M059J (cell line): ENCODE measurements around the gene CD247. TPM values are rescaled to one million over a fixed set of nuclear protein-coding genes. Genes with fewer than 3 reads are reported as not detected.
A peak's percentile ranks its signal among the peaks of the same experiment; 100 is the strongest.

Experiments
- DNase-seq: peaks from one replicate; pipeline ENCODE4 v3.0.0-alpha.2; 2012; ENCODE audit warnings: low read depth
- total RNA-seq: library from RNA; depleted of rRNA; stranded (reverse); fragments of >200 nt; shearing (Covaris generic); gene quantifications from 2 replicates; pipeline ENCODE4 v1.2.3, GENCODE V29; 2014

CD247 gene
- total RNA-seq, 1 experiment from 2014 or later, result not detected

DNA sequence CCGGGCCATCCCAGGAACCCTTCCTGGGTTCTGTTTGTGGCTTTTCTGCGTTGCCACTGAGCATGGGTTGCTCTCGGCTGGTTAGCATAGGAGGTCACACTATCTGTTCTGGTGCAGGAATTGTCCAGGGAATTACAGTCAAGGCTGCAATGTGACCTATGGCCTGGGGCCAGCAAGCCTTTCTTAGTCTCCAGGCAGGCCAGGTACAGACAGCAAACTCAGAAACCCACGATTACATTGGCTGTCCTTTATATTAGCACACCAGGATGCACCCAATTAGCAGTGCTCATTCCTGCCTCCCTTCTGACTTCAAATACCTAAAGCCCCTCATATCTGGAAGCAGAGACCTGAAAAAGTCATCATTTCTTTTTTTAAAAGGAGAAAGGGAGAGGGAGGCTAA, 55.2 kb downstream of the CD247 start:
- no peak for DNase-seq

GRCh38 chr1:167462341-167462740, 56.0 kb downstream of the CD247 start:
- DNase-seq, result no peak

- no peak for DNase-seq
Measured at GRCh38 chr1:167460836-167461235, 57.5 kb downstream of the CD247 start.

DNA sequence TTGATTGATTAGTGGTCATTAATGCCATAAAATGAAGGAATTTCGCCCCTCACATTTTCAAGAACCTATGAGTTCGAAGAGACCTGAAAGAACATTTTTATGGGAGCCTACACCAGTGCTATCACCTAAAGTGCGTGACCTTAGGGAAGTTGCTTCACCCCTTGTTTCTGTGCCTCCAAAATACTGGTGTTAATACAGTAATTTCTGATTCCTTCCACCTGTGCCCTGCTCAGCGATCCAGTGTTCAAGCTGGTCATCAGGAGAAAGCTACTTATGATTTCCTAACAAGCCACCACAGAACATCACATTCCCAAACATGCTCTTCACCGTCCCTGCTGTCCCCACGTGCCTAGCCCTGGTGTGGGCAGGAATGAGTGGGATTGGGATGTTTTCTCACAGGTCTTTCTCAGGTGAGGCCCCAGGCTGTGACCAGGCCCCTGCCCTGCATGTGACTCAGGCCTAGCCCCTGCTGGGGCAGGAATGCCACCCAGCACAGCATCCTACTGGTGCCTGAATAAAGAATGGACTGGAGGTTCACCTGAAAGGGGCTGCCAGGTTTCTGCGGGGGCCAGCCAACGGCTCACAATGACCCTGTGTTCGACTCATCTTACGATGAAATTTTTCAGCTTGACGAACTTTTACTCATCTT, 60.3 kb downstream of the CD247 start:
- DNase-seq, result no peak

GRCh38 chr1:167456926-167457325, 61.4 kb downstream of the CD247 start:
- DNase-seq, result no peak

DNA sequence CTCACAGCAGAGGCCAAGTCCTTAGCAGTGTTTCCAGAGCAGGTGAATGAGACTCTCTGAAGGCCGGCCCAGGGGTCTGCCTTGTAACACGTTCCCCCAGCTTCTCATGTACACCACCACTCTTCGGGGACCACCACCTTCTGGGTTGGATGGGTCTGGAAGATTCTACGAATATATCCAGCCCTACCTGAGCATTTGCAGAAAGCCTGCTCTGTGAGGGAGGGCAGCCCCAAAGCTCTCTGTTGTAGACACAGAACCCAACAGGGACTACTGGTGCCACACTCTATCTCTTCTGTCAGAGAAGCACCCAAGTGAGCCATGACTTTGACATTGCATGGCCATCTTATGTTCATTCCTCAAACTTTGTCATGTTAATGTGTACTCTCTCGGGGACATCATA, 61.8 kb downstream of the CD247 start:
- DNase-seq, result no peak

GRCh38 chr1:167455786-167456446, 62.4 kb downstream of the CD247 start:
- DNase-seq, result peak; percentile 37

DNA sequence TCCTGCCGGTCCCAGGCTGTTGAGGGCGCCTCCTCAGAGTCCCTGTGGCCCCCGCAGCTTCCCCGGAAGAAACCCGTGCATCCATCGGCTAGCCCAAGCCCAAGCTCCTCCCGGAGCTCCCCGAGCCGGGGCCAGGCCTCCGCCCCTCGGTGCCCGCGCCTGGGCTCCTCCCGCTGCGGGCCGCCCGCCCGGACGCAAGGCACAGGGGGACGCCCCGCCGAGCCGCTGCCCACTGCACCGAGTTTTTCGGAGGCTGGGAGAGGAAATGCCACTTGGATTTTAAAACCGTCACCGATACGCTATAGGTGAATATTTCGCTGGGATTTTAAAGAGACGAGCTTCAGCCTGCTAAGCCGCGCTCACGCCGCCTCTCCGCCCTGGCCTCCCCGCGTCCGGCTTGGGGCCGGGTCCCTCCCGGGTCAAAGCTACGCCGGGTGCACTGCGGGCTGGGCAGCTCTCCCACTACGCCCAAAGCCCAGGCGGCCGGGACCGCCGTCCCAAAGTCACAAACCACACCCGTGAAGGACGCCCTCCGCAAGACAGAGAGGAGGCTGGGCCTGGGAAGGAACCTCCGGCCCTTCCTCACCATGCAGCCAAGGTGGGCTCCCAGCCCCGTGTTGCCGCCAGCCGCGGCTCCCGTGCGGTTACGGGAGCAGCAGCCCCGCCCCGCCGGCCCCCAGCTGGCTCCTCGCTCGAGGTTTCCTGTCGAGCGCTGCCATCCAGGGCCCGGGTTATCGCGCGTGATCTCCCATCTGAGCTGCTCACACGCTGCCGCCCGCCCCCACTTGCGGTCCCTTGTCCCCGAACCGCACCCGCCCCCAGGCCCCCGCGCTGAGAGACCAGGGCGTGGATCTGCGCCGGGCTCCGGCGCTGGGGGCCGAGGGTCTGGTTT, 63.2 kb downstream of the CD247 start:
- peak; percentile 59 for DNase-seq

GRCh38 chr1:167454304-167454893, 63.9 kb downstream of the CD247 start:
- no peak for DNase-seq

GRCh38 chr1:167453123-167453522, 65.2 kb downstream of the CD247 start:
- DNase-seq, result no peak

- DNase-seq, result no peak
Measured at GRCh38 chr1:167452483-167452882, 65.8 kb downstream of the CD247 start.

GRCh38 chr1:167450843-167451242, 67.5 kb downstream of the CD247 start:
- DNase-seq, result no peak

DNA sequence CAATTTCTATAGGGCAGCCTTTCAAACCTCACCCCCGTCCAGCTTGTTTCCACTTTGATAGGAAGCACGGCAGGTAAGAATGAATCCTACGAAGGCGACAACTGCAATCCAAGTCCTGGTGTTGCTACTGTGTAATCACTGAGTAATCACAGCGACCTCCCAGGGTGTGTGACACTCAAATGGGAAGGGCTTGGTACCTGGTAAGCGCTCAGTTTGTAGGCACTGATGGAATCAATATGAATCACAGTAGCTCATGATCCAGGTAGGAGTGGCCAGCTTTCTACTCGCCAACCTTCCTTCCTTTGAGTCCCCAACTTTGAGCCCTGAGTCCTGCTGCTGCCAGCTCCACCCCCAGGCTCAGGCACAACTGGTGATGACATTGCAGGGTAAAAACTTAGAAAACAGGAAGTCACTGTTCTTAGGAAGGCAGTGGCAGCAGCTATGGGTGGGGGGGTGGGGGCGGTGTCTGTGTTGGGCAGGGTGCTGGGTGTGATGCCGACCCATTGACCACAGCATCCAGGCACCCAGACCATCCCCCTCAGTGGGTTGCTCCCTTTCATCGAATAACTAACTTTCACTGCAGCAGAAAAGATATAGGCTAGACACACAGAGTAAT, 70.7 kb downstream of the CD247 start:
- peak; percentile 80 for DNase-seq

- no peak for DNase-seq
Measured at GRCh38 chr1:167446966-167447365, 71.4 kb downstream of the CD247 start.

- no peak for DNase-seq
Measured at GRCh38 chr1:167443757-167444156, 74.6 kb downstream of the CD247 start.

GRCh38 chr1:167442854-167443565, 75.3 kb downstream of the CD247 start:
- DNase-seq, result no peak

DNA sequence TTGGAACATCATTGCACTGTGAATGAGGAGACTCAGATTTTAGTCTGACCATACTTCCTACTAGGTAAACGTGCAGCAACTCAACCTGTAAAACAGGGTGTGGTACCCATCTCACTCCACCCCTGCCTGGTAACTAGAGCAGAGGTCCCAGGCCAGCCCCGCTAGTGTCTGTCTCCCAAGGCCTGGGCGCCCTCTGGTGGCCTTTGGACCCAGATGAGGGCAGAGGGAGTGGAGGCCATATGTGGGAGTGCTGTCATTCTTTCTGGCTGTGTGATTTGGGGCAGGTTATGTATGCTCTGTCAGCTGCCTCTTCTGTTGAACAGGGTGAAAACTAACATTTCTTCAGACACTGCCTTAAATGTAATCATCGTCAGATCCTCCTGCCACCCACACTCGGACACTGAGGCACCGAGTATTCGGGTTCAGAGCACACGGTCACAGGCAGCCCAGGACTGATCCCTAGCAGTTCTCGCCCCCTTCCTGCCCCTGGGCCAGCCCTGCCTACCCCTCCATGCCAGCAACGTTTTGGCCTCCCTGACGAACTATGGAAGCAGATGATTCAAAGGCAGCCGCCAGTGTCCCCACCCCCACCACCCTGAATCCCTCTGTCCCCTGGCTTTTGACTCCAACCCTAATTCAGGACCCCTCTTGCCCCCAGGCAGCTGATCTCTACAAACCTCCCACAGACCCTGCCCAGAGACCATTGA, 76.0 kb downstream of the CD247 start:
- DNase-seq, result peak; percentile 78

GRCh38 chr1:167441222-167441621, 77.1 kb downstream of the CD247 start:
- DNase-seq, result no peak

DNA sequence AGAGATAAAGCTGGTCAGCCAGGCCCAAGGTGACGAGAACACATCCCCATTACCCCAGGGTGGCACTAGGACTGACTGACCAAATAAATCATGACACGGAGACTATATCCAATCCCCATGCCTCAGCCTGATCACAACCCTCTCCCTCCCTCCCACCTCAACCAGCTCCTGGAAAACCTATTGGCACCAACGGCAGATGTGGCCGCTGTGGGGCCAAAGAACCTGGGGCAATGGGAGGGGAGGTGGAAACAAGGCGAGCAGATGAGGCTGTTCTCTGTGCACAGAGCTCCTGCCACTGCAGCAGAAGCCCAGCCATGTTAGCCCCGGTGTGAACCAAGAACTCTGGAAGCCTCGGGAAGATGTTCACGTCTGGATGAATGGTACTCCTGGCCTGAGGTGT, 77.6 kb downstream of the CD247 start:
- DNase-seq, result no peak

- no peak for DNase-seq
Measured at GRCh38 chr1:167440345-167440744, 78.0 kb downstream of the CD247 start.
